Pancreas (tissue), 10 donors: ENCODE data around the gene TBC1D32. TPM values are rescaled to one million over a fixed set of nuclear protein-coding genes. Genes with fewer than 3 reads are reported as not detected.

Source experiments
- ATAC-seq, 4 donors: fragments of 200-7000 bp; cut with Tn5 transposase; one replicate each; pipeline versions ENCODE4 v1.8.0 to v1.9.1; 2020; ENCODE audit warnings: mild to moderate bottlenecking in 4 of 4, moderate library complexity in 4 of 4
- DNase-seq, 6 donors: peaks; one replicate each; pipeline ENCODE4 v3.0.0-alpha.2; 2020
- FAIRE-seq: peaks from 2 replicates; lab custom pipeline; 2012; peaks lifted over from hg19 to GRCh38; lab: Jason Lieb, UNC
- H3K27ac ChIP-seq, 4 donors: fragments of 200-600 bp; sonication (generic); 1 replicate in 3 of 4; 2 replicates in 1 of 4; pipeline versions ENCODE4 v1.5.0 to v1.8.0; 2020
- H3K27me3 ChIP-seq, 4 donors: fragments of 200-600 bp; one replicate each; pipeline ENCODE4 v1.8.0; 2021
- H3K36me3 ChIP-seq, 3 donors: fragments of 200-600 bp; sonication (generic) in 1 of 3; one replicate each; pipeline versions ENCODE4 v1.5.0 to v1.8.0; 2020 to 2021
- H3K4me1 ChIP-seq, 3 donors: fragments of 200-600 bp; one replicate each; pipeline ENCODE4 v1.8.0; 2021
- H3K4me3 ChIP-seq, 4 donors: fragments of 200-600 bp; sonication (generic) in 2 of 4; one replicate each; pipeline versions ENCODE4 v1.5.0 to v1.8.0; 2020 to 2021
- H3K9me3 ChIP-seq, 4 donors: fragments of 200-600 bp; one replicate each; pipeline ENCODE4 v1.8.0; 2021
- CTCF ChIP-seq, 4 donors: fragments of 200-600 bp; sonication (generic) in 3 of 4; IDR thresholded peaks; one replicate each; pipeline versions ENCODE4 v1.5.0 to v1.8.0; 2021; ENCODE audit warnings: antibody characterized with exemption in 4 of 4
- WGBS, 2 donors: extraction: QIAGEN DNeasy Blood & Tissue Kit; methylation state at CpG; one replicate each; pipeline ENCODE4 v1.1.7; 2013; 5-methylcytosine and 5-hydroxymethylcytosine counted together
- intact Hi-C, 3 donors: fragments of 100-400 bp; cut with DNase I; formaldehyde crosslinking; loops; one replicate each; pipeline versions ENCODE4 v1.11.1 to v1.14.2; 2022
- polyA plus RNA-seq, 2 donors: library from polyadenylated mRNA; stranded (reverse); fragments of 200-250 nt; gene quantifications; one replicate each; pipeline ENCODE4 v1.2.3, GENCODE V29; 2013
- total RNA-seq, 6 donors: library from RNA; stranded (reverse); fragmentation: NEBNext Ultra II Directional in 4 of 6; extraction: Animal tissue kit (Norgen Biotek cat#: 25700) in 4 of 6; gene quantifications; one replicate each; pipeline versions ENCODE4 v1.2.1 to v1.2.4, GENCODE V29; 2021 to 2023
- donor health status: healthy with polysubstance abuse.
- donor health status: DM: no; HTN: no; CAD: no; lungs with moderate emphysema.
- donor health status: DM: no; HTN: no; CAD: no.
- donor health status: control.
- donor health status: control.
- donor health status: Bipolar disorder and iron deficiency.
- donor health status: DM: yes; HTN: yes; CAD: no.
- donor health status: DM: no; HTN: no; CAD: no.
- donor health status: DM: no; HTN: no; CAD: no.
- donor health status: DM: yes; HTN: yes; CAD: no.

Gene TBC1D32
- total and polyA plus RNA-seq, 8 donors = 1.1 to 6.3 (median 3.4) TPM

DNA sequence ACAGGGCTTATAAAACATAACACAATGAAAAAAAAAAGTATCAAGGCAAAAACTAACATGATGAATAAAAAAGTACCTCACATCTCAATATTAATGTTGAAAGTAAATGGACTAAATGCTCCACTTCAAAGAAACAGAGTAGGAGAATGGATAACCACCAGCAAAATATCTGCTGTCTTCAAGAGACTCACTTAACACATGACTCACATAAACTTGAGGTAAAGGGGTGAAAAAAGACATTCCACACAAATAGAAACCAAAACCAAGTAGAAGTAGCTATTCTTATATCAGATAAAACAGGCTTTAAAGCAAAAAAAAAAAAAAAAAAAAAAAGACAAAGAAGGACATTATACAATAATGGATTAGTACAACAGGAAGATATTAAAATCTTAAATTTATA is 86.9 kb downstream of the TBC1D32 start:
- ATAC-seq (no peak), DNase-seq (no peak), FAIRE-seq (no peak)
- no peak overlapping the region for H3K27ac ChIP-seq
- no peaks in the 10 kb centered on the region for H3K27me3 ChIP-seq
- H3K4me3 ChIP-seq = no peak overlapping the region
- intact Hi-C loops = no loop called here
- H3K9me3 ChIP-seq = no peaks in the 10 kb centered on the region
- no peak for TF ChIP-seq CTCF (IDR thresholded peaks at IDR 0.05)
- no peaks in the 10 kb centered on the region for H3K4me1 ChIP-seq
- H3K36me3 ChIP-seq = no peaks in the 10 kb centered on the region

DNA sequence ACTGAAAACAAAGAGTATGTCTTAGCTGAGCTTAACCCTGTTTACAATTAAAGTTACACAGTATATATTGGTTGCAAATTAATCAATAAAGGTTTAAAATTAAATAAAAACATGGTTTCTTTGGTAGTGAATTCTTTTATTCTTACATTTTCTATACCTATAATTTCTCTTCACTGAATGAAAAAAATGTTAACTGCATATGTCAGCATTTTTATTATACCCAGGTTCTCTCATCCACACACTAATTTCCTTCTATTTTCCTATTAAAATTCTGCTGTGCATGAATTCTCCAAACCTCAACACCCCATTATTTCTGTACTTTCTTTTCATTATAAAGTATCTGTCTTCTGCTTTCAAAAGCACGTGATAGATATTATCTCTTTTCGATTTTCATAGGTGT is 91.9 kb downstream of the TBC1D32 start:
- Histone ChIP-seq H3K27me3 (no peaks in the 10 kb centered on the region), H3K27ac (no peak overlapping the region), H3K36me3 (no peaks in the 10 kb centered on the region), H3K9me3 (no peaks in the 10 kb centered on the region), H3K4me3 (no peak overlapping the region), H3K4me1 (no peaks in the 10 kb centered on the region)
- no peak for ATAC-seq
- DNase-seq = no peak
- no peak for FAIRE-seq
- TF ChIP-seq CTCF (IDR thresholded peaks at IDR 0.05) = no peak
- WGBS, 2 donors = 88 to 89% methylated on average over 2 of the region's 2 CpGs
- intact Hi-C loops = no loop called here

DNA sequence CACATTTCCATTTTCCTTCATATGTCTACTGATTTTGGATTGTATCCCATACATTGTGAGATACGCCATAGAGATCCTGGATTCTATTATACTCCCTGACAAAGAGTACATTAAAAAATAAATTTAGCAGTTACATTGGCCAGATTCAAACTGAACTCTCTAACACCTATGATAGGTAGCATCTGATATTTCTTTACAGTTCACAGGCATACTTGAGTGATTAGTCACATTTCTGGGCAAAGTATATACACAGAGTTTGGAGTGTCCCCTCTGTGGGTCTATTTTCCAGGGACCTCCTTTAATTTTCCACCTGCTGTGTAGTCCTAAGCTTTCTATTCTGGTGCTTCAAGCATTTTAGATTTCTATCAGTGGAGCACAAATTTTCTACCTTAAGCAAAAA is 96.4 kb downstream of the TBC1D32 start:
- no peak for TF ChIP-seq CTCF (IDR thresholded peaks at IDR 0.05)
- ATAC-seq = no peak
- Histone ChIP-seq H3K27ac (no peak overlapping the region), H3K9me3 (no peaks in the 10 kb centered on the region), H3K4me1 (no peaks in the 10 kb centered on the region), H3K36me3 (no peaks in the 10 kb centered on the region), H3K4me3 (no peak overlapping the region), H3K27me3 (no peaks in the 10 kb centered on the region)
- intact Hi-C loops = no loop called here
- FAIRE-seq = no peak
- 94 to 98% methylated on average over 1 of the region's 1 CpG for WGBS, 2 donors
- DNase-seq = no peak

DNA sequence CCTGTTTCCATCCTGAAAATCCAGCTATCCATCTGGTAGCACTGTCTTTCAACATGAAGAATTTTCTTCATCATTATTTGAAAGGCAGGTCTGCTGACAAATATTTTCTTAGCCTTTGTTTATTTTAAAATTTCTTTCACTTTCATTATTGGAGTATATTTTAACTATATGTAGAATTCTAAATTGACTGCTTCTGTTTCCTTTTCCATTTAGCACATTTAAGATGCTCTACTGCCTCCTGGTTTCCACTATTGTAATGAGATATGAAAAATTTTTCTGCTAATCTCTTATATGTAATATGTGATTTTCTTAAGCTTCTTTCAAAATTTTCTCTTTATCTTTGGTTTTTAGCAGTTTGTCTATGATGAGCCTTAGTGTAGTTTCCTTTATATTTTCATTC is 97.3 kb downstream of the TBC1D32 start:
- H3K4me1 ChIP-seq = no peaks in the 10 kb centered on the region
- H3K36me3 ChIP-seq = no peaks in the 10 kb centered on the region
- H3K9me3 ChIP-seq = no peaks in the 10 kb centered on the region
- H3K27ac ChIP-seq = no peak overlapping the region
- intact Hi-C loops = no loop called here
- no peak for TF ChIP-seq CTCF (IDR thresholded peaks at IDR 0.05)
- ATAC-seq (no peak), FAIRE-seq (peak; percentile 29), DNase-seq (no peak)
- no peaks in the 10 kb centered on the region for H3K27me3 ChIP-seq
- H3K4me3 ChIP-seq = no peak overlapping the region

GRCh38 chr6:121235386-121235785 is 98.9 kb downstream of the TBC1D32 start:
- 93 to 96% methylated on average over 3 of the region's 3 CpGs for WGBS, 2 donors
- FAIRE-seq = no peak
- TF ChIP-seq CTCF (IDR thresholded peaks at IDR 0.05) = no peak

More at GRCh38 chr6:121235386-121235785, 98.9 kb downstream of the TBC1D32 start:
- Histone ChIP-seq H3K27me3 (no peaks in the 10 kb centered on the region), H3K27ac (no peak overlapping the region), H3K9me3 (no peaks in the 10 kb centered on the region), H3K4me3 (no peak overlapping the region), H3K36me3 (no peaks in the 10 kb centered on the region), H3K4me1 (no peaks in the 10 kb centered on the region)
- DNase-seq (no peak), ATAC-seq (no peak)
- intact Hi-C loops = no loop called here
